Heart left ventricle (tissue), 16 donors: Measurements from ENCODE around the gene MYO10. TPM values are rescaled to one million over a fixed set of nuclear protein-coding genes. Genes with fewer than 3 reads are reported as not detected.

Experiments used
- ATAC-seq, 4 donors: fragments of 200-7000 bp; cut with Tn5 transposase; one replicate each; pipeline ENCODE4 v1.9.1; 2020 to 2022; ENCODE audit warnings: moderate library complexity in 4 of 4, mild to moderate bottlenecking in 3 of 4, moderate number of reproducible peaks in 1 of 4
- DNase-seq, 5 donors: peaks; one replicate each; pipeline ENCODE4 v3.0.0-alpha.2; 2020
- H3K27ac ChIP-seq, 12 donors: fragments of 200-600 bp; sonication (generic) in 4 of 12; one replicate each; pipeline versions ENCODE4 v1.5.0 to v1.8.0; 2016 to 2022; ENCODE audit warnings: mild to moderate bottlenecking in 2 of 12
- H3K27me3 ChIP-seq, 9 donors: fragments of 200-600 bp; sonication (generic) in 2 of 9; one replicate each; pipeline versions ENCODE4 v1.5.1 to v1.8.0; 2016 to 2022; ENCODE audit warnings: mild to moderate bottlenecking in 3 of 9
- H3K36me3 ChIP-seq, 9 donors: fragments of 200-600 bp; sonication (generic) in 2 of 9; one replicate each; pipeline versions ENCODE4 v1.5.0 to v1.8.0; 2018 to 2022; ENCODE audit warnings: mild to moderate bottlenecking in 2 of 9
- H3K4me1 ChIP-seq, 12 donors: fragments of 200-600 bp; sonication (generic) in 4 of 12; one replicate each; pipeline versions ENCODE4 v1.5.0 to v1.8.0; 2016 to 2022; ENCODE audit warnings: mild to moderate bottlenecking in 3 of 12
- H3K4me3 ChIP-seq, 12 donors: fragments of 200-600 bp; sonication (generic) in 4 of 12; one replicate each; pipeline versions ENCODE4 v1.5.0 to v1.8.0; 2017 to 2022; ENCODE audit warnings: mild to moderate bottlenecking in 9 of 12, moderate library complexity in 4 of 12
- H3K9me3 ChIP-seq, 12 donors: fragments of 200-600 bp; sonication (generic) in 4 of 12; one replicate each; pipeline versions ENCODE4 v1.5.0 to v1.8.0; 2016 to 2022; ENCODE audit warnings: mild to moderate bottlenecking in 1 of 12
- POLR2A ChIP-seq, 2 donors: fragments of 450-650 bp; IDR thresholded peaks; one replicate each; pipeline ENCODE4 v1.6.1; 2017; ENCODE audit warnings: antibody characterized with exemption in 2 of 2, mild to moderate bottlenecking in 2 of 2, moderate library complexity in 2 of 2
- WGBS, 4 donors: extraction: QIAGEN DNeasy Blood & Tissue Kit in 2 of 4; methylation state at CpG; one replicate each; pipeline versions ENCODE4 v1.1.5 to v1.1.7; 2013 to 2018; 5-methylcytosine and 5-hydroxymethylcytosine counted together
- intact Hi-C, 10 donors: fragments of 100-400 bp; cut with DNase I; formaldehyde crosslinking; loops; one replicate each; pipeline versions ENCODE4 v1.11.1 to v1.14.2; 2022
- polyA plus RNA-seq, 2 donors: library from polyadenylated mRNA; stranded (reverse); fragments of 200-250 nt; gene quantifications; one replicate each; pipeline ENCODE4 v1.2.3, GENCODE V29; 2013
- total RNA-seq, 9 donors: library from RNA; depleted of rRNA in 2 of 9; stranded (reverse); fragments of >200 nt in 2 of 9; fragmentation: NEBNext Ultra II Directional in 3 of 9; extraction: Animal tissue kit (Norgen Biotek cat#: 25700) in 3 of 9; gene quantifications; one replicate each; pipeline versions ENCODE4 v1.1.0 to v1.2.4, GENCODE V29; 2016 to 2023
- TF ChIP-seq, protein P1 (sequence below), 12 donors: fragments of 200-600 bp; sonication (generic) in 4 of 12; IDR thresholded peaks; one replicate each; pipeline versions ENCODE4 v1.5.0 to v1.8.0; 2018 to 2022; ENCODE audit warnings: antibody characterized with exemption in 12 of 12, mild to moderate bottlenecking in 5 of 12
- donor health status: ischemic (EF 13 %, LVEDD 7.1; RV severe dilation, severe dysfunction).
- donor health status: healthy with polysubstance abuse.
- donor health status: DM: no; HTN: yes; CAD: no.
- donor health status: DM: no; HTN: no; CAD: no.
- donor health status: ischemic (EF 25% LVEDD 6.9; RV normal size, moderate dysfunction).
- donor health status: ischemic (EF 25% LVEDD 5.7; RV mildly dilated, moderate dysfunction).
- donor health status: healthy.
- donor health status: DM: yes; HTN: yes; CAD: no.
- donor health status: ischemic (EF 35%, LVEDD 5.7; RV mildly dilated, moderate dysfunction).
- donor health status: nonischemic (EF 11% LVEDD 7.7; RV severe dilation, severe dysfunction).
- donor health status: DM: yes; HTN: yes; CAD: no.
- donor health status: PGD.
- donor health status: ischemic (EF 29% LVEDD 5.4; RV normal size, mild dysfunction).
- donor health status: nonischemic (EF 23%, LVEDD 6.1; RV moderate dilation, normal function).

MYO10 gene
- total and polyA plus RNA-seq, 11 donors: 2.0 to 17.3 (median 3.8) TPM

DNA sequence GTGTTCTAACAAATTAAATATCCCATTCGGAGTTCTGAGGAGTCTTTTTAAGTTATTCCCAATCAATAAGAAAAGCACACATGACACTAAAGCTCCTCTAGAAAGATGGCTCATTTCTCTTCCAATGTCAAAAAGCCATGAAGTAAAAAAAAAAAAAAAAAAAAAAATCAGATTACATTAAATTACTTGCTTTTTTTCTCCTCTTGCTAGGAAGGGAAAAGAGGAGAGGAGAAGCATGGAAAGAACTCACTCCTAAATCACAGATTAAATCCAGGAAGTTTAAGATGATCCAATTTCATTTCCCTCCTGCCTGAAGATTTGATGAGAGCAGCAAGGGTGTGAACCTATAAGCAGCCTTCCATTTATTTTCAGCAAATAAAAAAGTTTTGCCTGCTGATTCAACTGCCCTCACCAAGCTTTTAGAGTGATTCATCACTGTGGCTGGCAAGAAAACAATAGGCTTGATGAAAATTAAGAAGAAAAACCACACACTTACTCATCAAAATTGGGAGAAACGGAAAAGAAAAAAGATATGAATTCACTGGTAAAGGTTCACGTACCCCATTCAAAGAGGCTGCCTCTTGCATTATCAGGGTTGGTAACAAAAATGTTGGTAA lies 19.7 kb downstream of the MYO10 start:
- WGBS, 4 donors: 80 to 91% (median 84%) methylated on average over 3 of the region's 3 CpGs
- H3K27me3 ChIP-seq: no peaks in the 10 kb centered on the region
- peaks cover 0 to 11% (median 0%) of the 10 kb centered on the region in 12 donors for H3K4me1 ChIP-seq
- no peaks in the 10 kb centered on the region for H3K36me3 ChIP-seq
- H3K9me3 ChIP-seq: no peaks in the 10 kb centered on the region
- no peak for TF ChIP-seq POLR2A (IDR thresholded peaks at IDR 0.05)
- TF ChIP-seq, protein P1, sequence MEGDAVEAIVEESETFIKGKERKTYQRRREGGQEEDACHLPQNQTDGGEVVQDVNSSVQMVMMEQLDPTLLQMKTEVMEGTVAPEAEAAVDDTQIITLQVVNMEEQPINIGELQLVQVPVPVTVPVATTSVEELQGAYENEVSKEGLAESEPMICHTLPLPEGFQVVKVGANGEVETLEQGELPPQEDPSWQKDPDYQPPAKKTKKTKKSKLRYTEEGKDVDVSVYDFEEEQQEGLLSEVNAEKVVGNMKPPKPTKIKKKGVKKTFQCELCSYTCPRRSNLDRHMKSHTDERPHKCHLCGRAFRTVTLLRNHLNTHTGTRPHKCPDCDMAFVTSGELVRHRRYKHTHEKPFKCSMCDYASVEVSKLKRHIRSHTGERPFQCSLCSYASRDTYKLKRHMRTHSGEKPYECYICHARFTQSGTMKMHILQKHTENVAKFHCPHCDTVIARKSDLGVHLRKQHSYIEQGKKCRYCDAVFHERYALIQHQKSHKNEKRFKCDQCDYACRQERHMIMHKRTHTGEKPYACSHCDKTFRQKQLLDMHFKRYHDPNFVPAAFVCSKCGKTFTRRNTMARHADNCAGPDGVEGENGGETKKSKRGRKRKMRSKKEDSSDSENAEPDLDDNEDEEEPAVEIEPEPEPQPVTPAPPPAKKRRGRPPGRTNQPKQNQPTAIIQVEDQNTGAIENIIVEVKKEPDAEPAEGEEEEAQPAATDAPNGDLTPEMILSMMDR (IDR thresholded peaks at IDR 0.05): no peak
- no peak overlapping the region for H3K27ac ChIP-seq
- DNase-seq (no peak), ATAC-seq (peak in 1 of 4 donors; percentile 36)
- H3K4me3 ChIP-seq: no peak overlapping the region
- intact Hi-C loops: no loop called here

DNA sequence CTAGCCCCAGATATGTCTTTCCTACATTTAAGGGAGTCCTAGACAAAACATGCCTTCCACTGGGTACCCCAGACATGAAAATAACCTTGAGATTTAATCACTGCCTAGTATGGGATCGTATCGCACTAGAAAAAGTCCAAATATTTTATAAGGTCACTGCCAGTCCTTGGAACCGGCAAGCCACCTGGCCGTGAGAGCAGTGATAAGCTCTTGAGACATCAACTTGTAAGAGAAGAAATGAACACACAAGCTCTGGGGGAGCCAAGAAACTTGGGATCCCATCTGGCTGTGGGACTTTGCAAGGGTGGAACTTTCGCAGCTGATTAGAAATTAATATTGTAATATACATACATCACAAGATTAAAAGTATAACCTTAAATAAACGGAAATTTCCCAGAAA lies 21.5 kb downstream of the MYO10 start:
- no peaks in the 10 kb centered on the region for H3K9me3 ChIP-seq
- ATAC-seq (no peak), DNase-seq (no peak)
- peaks cover 0 to 11% (median 0%) of the 10 kb centered on the region in 12 donors for H3K4me1 ChIP-seq
- WGBS, 4 donors: 89 to 91% (median 89%) methylated on average over 6 of the region's 6 CpGs
- no peak overlapping the region for H3K27ac ChIP-seq
- no peaks in the 10 kb centered on the region for H3K27me3 ChIP-seq
- intact Hi-C loops: no loop called here
- H3K36me3 ChIP-seq: no peaks in the 10 kb centered on the region
- TF ChIP-seq, protein P1 (IDR thresholded peaks at IDR 0.05): no peak
- no peak for TF ChIP-seq POLR2A (IDR thresholded peaks at IDR 0.05)
- no peak overlapping the region for H3K4me3 ChIP-seq

DNA sequence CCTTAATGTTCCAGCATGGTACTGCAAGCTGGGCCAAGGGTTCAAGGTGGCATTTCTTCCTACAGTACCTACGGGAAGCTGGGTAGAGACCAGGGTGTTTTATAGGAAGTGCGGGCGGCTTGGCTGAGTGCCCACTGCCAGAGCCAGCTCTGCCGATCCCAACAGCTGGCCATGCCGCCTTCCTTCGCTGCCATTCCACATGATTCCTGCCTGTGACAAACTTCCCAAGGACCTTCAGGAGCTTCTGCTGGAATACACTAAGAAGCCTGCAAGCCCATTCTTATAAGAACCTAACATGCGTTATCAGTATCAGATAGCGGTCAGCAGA lies 22.0 kb downstream of the MYO10 start:
- peaks cover 0 to 11% (median 0%) of the 10 kb centered on the region in 12 donors for H3K4me1 ChIP-seq
- intact Hi-C loops: no loop called here
- H3K4me3 ChIP-seq: no peak overlapping the region
- no peaks in the 10 kb centered on the region for H3K36me3 ChIP-seq
- WGBS, 4 donors: 81 to 88% (median 84%) methylated on average over 8 of the region's 8 CpGs
- ATAC-seq (no peak), DNase-seq (no peak)
- H3K9me3 ChIP-seq: no peaks in the 10 kb centered on the region
- H3K27me3 ChIP-seq: no peaks in the 10 kb centered on the region
- TF ChIP-seq, protein P1 (IDR thresholded peaks at IDR 0.05): no peak
- no peak for TF ChIP-seq POLR2A (IDR thresholded peaks at IDR 0.05)
- no peak overlapping the region for H3K27ac ChIP-seq

DNA sequence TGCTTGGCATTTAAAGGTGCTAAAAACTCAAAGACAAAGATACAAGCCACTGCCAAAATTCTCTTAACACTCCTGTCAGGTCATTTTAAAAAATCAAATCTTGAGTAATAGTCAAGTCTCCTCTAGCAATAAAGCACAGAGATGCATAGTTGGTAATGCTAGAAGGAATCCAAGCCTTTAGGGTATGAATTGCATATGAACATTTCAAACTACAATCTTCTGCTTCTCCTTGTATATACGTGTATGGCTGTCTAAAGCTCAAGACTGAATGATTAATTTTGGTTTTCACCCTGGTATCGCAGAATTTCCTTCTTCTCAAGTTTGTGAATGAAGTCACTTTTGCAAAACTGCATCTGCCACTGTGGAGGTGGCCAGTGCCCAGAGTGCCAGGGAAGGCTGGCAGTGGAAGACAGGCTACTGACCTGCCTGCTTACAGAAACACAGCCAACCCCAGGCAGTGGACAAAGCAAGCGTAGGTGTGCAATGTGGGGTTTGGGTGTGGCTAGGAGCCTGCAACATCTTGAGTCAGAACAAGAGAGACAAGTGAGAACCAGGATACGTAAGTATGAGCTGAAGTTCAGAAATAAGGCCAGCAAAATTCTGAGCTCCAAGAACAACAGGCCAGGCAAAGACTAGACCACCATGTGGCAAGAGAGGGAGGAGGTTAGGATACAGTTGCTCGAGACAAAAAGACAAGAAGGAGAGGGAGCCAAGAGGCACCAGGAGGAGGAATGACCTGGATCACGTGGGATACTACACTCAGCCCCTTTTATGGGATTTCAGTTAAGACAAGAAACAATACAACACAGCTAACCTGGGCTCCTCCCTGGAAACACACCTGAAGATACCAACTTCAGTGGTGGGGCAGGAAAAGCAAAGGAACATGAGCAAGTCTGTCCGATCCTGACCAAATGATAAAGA lies 22.6 kb downstream of the MYO10 start:
- Histone ChIP-seq H3K4me3 (no peak overlapping the region), H3K27me3 (no peaks in the 10 kb centered on the region), H3K36me3 (no peaks in the 10 kb centered on the region), H3K4me1 (peaks cover 0 to 11% (median 0%) of the 10 kb centered on the region in 12 donors), H3K27ac (no peak overlapping the region), H3K9me3 (no peaks in the 10 kb centered on the region)
- no peak for TF ChIP-seq POLR2A (IDR thresholded peaks at IDR 0.05)
- WGBS, 4 donors: 85 to 92% (median 86%) methylated on average over 7 of the region's 7 CpGs
- ATAC-seq (no peak), DNase-seq (no peak)
- intact Hi-C loops: no loop called here
